ENCODE measurements around the gene SPATA17.

SPATA17 gene

DNA sequence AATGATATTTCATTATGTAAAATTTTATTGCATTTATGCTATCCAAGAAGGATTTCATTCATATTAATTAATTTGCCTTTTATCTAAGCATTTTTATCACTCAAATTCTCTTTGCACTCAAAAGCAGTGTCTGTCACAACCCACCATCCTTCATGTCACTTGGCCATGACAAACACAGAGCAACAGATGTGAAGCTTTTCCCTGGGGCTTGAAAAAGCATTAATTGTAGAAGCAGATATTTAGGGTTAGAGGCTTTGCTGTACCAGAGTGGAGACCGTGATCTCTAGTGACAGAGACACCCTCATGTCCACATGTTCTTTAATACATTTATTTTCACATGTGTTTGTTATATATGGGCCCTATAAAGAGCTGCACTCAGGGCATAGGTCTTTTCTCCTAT lies 230.5 kb downstream of the SPATA17 start:
- DNase-seq, result no peak

DNA sequence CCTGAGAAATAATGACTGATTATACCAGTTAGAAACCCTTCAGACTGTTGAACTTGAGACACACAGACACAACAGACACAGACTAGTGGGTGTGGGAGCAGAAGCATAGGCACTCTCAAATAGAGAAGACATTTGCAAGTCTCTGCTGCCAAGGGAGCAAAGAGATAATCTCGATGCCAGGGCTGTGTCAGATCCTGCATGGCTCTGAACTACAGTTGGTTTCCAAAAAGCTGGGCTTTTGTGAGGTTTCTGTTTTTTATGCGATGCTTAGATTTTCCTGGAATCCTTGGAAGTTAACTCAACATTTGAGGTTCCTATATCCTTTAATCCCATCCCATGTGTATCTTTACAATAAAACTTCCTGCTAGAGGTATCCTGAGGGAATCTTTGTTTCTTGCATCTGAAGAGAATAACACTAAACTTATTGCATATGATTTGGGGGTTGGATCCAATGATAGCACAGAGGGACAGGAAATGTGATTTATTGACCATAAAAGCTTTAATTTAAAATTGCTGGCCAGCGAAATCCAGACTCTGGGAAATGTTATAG lies 236.4 kb downstream of the SPATA17 start:
- no peak for DNase-seq

DNA sequence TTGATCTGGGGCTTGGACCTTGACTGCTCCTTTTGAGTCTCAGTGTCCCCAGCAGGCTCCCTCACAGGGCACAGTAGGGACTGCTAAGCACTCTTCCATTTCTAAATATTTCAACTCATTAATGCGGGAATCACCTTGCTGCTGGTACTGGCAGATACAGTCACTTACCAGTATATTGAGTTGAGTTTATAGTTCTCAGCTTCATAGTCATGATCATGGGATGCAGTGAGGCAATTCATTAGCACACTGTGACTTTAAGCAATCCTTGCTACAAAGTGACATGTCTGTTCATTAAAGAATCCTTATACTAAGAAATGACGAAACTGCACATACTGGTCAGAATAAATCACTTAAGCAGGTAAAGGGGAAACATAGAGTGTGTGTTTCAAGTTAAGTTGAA lies 240.8 kb downstream of the SPATA17 start:
- DNase-seq, result no peak

DNA sequence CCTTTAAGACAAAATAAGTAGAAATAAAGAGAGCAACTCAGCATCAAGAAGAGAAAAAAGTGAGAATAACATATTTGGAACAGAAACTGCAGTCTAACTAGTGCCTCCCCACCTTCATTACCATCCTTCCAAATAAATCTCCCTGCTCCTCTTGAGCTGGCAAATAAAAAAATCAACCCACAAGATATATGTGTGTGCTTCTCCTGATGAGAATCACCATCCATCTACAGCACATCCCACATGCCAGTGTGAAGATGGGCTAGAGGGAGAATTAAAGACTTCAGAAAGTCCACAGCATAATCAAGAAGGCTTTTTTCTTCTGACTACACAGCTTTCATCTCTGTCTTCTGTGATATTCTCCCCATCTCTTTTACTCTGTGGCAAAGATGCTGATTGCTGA lies 244.1 kb downstream of the SPATA17 start:
- no peak for DNase-seq

DNA sequence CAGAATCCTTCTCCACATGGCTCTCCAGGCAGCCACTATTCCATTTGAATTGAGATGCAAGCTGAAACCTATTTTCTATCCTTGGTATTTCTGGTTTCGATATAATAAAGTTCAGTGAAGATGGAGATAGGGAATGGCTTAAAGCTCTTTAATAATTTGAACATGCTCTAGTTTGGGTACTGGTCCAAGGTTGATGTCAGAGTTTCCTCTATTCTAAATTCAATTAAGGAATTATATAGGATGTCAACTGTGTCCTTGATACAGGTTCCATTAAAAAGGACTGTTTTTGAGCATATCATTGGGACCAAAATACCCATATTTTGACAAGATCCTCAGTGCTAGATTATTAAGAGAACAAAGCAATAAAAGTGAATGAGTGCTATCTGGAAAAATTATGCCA lies 245.3 kb downstream of the SPATA17 start:
- DNase-seq, result no peak

DNA sequence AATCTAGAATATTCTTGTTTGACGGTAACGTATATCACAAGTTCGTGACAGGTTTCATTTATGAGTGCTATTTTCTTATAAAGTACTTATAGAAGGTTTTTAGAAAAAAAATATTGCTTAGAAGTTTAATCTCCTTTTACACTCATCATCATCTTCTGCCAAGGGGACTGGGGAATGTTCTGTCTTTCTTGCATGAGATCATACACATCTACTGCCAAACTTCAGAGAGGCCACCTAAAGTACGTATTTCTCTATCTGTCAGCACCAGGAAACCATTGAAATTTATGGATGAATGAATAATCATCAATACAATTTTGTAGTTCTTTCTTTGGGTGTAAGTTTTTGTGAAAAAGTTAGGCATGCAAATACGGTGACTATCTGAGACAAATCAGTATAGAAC lies 245.8 kb downstream of the SPATA17 start:
- DNase-seq, result no peak

DNA sequence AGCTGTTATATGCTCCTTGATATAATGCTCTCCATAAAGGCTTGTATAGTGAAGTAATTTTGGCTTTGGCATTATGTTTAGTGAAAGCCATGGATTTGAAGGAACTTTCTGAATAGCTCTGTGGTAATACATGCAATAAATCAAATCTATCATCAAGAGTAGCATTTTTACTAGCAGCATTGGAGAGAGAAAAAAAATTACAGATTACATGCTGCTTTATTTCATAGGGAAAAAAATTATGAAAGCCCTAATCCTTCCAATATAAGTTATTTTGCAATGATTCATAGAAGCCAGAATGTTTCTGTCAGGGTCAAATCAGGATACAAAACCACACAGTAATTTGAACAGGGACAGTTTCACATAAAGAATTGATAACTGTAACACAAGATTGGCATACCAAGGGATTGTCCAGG lies 250.0 kb downstream of the SPATA17 start:
- no peak for DNase-seq

DNA sequence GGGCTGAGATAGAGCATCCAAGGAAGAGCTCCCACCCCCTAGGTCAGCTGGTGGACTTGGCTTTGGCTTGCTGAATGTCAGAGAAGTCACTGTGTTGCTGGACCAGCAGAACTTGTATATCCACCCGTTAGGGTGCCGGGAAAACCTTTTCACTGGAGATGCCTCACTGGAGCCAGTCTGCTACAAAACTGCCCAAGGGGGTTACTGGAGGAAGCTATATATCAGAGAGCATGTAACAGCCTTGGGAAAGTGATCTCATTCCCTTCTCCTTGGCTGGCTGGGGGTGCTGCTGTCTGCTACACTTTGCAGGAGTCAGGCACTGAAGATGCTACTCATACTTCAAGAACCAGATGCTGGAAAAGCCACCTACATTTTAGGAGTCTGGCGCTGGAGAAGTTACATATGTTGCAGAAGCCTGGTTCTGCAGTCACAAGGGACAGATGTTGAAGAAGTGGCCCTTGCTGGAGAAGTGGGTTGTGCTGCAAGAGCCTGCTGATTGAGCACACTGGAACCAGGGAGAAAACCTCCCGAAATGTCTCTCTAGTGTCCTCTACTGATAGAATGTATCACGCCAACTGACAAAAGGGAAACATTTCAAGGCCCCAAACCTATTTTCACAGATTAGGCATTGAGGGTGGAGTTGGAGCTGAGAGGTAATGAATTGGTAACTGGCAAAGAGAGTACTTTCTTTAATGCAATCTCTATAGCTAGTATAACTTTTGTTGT lies 250.6 kb downstream of the SPATA17 start:
- DNase-seq, result no peak

DNA sequence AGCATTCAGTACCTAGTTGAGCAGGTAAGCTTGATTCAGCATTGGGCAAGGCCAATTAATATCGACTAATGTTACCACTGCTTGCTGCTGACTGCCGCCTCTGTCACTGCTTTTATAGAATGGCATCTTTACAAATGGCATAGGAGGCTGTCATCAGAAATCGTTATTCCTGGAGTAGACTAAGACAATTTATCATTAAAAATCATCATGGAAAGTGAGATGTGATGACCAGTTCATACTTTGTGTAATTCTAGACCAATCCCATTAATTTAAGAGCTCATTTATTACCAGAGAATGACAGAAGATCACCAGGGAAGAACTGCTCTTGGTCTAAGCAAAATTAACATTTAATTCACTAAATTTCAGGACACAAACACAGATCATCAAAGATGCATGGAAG lies 254.0 kb downstream of the SPATA17 start:
- DNase-seq, result no peak

DNA sequence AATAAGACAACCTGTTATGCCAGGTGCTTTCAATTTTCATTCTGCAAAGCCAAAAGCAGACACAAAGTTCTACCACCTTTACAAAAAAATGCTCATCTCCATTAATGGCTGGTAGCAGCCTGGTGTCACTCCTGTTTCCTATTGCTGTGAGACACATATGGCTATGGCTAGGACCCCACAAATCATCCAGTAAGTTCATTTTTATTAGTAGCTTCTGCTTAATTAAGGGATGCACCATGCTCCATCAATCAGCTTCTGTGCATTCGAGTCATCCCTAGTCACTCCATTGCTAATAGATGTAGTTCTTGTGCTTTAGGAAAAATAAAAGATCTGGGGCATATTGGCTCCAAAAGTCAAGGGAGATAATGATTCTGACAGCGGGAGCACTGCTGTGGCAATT lies 257.2 kb downstream of the SPATA17 start:
- no peak for DNase-seq

DNA sequence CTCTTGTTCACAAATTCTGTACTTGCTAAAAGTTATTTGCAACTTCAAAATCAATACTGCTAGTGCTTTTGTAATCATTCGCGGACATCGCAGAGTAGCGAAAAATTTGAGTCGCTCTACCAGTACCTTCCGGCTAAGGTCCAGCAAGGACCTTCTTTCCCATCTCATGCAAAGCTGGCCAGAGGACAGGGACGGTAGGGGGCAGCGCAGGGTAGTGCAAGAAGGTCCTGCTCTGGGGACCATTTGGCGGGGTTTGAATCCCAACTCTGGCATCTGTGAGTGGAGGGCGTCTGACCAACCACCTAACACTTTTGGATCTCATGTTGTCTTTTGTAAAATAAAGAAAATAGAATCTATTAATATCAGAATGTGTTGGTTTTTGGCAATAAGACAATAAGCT lies 258.3 kb downstream of the SPATA17 start:
- DNase-seq, result no peak

DNA sequence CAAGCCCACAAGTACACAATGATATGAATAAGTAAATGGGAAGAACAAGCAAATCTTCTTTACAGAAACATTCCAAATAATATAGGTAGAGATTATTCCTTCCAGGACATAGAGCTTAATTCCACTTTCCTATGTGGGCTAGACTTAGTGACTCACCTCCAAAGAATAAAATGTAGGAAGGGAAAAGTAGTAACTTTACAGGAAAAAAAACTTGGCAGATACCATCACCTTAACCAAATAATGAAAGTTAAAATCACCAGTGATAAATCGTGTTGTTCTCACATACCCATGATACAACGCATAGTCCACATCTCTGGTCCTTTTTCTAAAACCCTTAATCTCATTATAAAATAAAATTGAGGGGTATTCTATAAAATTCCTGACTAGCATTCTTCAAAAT lies 260.8 kb downstream of the SPATA17 start:
- no peak for DNase-seq

DNA sequence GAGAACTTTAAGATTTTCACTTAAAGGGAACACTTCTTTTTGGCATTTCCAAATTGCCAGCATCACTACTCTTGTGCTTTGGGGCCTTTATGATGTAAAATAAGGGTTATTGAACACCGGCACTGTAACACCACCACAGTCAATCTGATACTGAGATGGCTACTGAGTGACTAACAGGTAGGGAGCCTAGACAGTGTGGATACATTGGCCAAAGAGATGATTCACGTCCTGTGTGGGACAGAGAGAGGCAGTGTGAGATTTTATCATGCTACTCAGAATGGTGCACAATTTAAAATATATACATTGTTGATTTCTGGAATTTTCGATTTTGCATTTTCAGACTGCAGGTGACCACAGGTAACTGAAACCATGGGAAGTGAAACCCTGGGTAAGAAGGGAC lies 261.6 kb downstream of the SPATA17 start:
- DNase-seq, result no peak

DNA sequence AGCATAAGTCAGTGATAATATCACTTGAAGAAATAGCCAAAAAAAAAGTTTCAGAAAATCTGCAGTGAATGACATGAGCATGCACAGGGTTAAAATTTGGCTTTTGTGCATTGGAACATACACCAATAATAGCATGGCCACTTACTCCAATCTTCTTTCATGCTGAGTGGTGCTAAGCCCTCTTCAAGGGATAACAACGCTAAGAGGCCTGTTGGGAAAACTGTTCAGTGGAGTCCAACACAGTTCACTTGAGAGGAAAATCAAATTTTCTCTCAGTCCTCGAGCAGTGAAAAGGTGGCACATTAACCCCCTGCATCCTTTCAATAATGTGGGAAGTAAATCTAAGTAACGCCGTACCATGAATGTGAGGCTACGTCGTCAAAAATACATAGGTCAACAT lies 264.7 kb downstream of the SPATA17 start:
- DNase-seq, result no peak

DNA sequence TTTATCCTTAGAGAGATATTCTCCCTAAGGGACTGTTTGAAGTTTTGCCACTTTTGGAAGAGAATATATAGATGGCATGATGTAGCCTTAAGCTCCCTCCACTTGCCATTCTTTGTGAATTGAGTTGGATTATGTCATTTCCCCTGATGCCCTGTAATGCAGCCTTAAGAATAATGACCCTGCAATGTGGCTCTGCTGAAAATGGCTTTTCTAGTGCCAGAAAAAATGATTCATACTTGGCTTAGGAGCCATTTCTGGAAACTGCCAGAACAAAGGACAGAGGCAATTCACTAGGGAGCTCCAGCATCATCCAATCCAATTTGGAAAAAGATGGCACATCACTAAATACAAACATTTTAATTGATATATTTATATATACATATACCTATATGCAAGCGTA lies 265.3 kb downstream of the SPATA17 start:
- DNase-seq, result no peak

DNA sequence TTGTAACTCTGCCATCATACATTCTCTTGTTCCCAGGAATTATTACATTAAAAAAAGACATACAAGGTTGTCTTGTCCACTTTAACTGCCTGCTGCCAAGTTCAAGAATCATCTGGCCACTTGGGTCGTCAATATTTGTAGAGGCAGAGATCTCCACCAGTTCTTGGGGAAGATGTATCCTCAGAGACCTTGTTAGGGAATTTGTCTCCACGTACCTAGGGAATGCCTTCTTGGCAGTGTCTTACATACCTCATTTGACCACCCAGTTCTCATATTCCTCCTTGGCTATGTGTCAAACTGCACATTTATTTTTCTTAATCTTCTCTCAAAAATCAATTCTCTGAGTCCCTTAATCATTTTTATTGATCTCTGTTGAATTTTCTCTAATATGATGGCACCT lies 266.0 kb downstream of the SPATA17 start:
- no peak for DNase-seq

DNA sequence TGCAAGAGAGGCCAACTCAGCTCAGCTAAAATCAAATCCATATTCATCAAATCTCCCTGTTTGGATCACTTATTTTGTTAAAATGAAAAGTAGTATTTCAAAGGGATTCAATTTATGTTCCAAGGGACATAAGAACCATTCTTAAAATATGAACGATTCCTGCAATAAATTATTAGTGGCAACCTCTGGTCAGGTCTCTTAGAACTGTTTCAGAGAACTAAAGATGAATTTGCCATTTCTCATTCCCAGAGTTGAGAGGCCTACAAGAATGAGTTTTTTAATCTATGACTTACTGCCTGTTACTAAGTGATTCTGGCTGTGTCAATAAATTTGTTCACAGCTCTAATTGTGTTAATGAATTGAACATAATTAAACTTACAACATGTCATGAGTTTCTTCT lies 268.5 kb downstream of the SPATA17 start:
- no peak for DNase-seq

DNA sequence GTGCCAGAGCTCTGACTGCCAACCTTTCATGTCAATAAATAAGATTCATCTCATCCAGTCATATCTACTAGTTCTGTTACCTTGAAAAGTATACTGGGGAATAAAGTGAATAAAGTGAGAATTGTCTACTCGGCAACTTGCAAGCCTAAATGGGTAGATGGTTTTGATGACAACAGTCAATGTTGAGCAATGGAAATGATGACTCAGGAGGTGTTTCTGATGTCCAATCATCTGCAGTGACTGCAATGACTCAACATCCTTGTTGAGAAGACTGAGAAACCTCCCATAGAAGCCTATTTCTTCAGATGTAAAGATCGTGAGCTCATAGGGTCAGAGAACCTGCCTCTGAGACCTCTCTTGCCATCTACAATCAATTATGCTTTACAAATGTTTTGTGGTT lies 276.4 kb downstream of the SPATA17 start:
- no peak for DNase-seq

DNA sequence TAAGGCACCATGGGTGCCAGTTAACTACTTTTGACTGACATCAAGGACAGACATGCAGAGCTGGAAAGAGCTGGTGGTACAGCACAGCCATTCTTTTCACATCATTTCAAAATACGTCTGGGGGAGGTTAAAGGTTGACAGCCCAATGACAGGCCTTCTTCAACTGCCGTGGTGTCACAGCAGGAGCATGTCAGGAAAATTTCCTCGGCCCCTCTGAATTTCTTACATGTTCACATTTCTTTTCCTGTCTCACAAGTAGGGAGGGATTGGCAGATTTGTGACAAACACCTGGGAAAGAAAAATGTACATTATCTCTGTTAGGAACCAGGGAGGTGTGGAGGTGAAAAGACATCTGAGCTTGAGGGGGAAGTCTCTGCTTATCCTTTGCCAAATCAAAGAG lies 279.1 kb downstream of the SPATA17 start:
- DNase-seq, result no peak

DNA sequence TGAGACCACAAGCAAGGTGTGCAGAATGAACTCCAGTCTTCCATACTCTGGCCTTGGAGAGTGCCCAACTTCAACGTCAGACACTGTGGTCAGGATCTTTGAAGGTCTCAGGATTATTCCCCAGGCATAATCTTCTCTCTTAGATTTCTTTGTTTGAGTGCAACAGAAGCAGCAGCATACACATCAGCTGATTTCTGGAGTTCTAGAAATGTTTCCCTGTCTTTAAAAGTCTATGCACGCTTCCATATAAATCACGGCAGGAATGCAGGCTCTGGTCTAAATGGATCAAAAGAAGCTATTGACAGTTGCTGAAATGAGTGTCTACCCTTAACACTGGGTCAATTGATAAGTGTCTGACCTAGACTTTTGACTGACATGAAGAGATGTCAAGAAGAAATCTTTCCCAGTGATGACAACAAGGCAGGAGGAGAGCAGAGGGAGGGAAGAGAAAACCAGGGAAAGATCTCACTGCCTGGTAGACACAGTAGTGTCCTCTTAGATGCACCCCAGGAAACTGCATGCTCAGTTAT lies 279.7 kb downstream of the SPATA17 start:
- DNase-seq, result no peak

DNA sequence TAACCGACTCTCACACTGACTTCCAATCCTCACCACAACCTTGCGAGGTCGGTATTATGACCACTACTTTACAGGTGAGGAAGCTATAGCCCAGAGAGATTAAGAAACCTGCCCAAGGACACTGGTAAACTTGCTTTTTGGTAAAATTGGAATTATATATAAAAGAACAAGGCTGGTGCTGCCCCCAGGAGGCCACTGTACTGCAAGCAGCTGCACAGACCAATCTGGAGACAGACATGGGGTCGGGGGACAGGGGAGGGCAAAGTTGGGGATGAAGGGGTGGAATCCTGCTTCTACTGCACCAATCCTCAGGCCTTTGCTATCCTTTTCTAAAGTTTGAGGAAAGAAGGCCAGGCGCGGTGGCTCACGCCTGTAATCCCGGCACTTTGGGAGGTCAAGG lies 280.8 kb downstream of the SPATA17 start:
- no peak for DNase-seq

DNA sequence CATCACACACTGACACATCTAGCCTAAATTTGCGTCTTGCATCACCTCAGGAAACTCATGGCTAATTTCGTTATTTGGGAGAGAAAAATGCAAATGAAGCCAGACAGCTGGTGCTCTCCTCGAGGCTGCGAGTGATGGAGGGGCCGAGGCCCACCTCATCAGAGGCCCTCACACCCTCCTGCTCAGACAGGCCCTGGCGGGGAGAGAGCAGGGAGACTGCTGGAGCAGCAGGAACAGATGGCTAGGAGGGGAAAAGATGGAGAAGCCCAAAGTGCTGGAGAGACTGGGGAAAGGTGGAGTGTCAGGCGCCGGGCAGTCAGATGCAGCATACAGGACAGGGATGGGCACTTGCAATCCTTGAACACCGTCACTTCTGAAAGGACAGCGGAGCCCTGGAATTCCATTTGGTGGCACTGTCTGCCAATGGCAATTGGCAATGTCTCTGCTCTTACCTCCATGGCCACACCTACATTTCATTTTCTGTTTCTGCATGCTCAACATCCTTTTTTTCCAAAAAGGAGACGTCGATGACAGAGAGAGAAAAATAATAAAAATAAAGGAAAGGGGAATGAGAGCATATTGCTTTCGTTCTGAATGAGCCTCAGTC lies 286.2 kb downstream of the SPATA17 start:
- DNase-seq, result no peak

DNA sequence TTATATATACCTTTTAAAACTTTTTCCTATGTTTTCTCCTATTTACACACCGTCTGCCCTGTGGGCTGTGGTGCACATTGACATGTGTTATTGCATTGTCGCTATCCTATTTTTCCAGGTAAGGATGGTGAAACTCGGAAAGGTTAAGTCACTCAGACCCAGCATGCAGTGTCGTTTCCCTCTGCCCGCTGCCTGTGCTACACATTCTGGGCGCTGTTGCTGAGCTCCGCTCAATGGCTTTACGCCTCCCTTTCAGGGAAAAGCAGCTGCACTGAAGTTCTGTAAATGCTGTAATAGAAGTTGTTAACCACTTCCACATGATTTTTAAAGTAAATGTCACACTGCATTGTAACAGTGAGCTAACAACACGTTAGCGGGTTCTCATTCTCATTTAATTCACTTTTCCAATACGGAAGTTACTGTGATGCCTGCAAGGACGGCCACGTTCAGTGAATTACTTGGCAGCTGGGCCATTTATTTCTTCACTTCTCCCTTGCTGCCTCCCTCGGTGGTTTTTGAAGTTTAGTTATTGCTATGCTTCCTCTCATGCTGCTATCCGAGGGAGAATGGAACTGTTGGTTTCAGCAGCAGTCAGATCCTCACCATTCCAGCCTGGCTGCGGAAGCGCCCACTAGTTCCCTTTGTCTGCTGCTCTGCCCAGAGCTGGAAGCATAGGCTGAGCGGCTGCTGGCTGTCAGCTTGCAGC lies 288.7 kb downstream of the SPATA17 start:
- no peak for DNase-seq

All from GDM1 (cell line).